ENCODE measurements around the gene TNFSF15. TPM values are rescaled to one million over a fixed set of nuclear protein-coding genes. Genes with fewer than 3 reads are reported as not detected.

The TNFSF15 gene
- total and polyA plus RNA-seq, 2 donors = 0.92 to 8.8 TPM

DNA sequence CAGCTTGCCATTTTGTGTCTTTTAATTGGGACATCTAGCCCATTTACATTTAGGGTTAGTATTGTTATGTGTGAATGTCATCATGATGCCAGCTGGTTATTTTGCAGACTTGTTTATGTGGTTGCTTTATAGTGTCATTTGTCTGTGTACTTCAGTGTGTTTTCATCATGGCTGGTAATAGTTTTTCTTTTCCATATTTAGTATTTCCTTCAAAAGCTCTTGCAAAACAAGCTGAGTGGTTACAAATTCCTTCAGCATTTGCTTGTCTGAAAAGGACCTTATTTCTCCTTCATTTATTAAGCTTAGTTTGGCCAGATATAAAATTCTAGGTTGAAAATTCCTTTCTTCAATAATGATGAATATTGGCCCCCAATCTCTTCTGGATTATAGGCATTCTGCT lies 28.5 kb upstream of the TNFSF15 start:
- no peak for DNase-seq (ENCODE audit: extremely low spot score)
- Histone ChIP-seq H3K27ac (ENCODE audit: low read depth) (no peak overlapping the region), H3K4me3 (ENCODE audit: low read depth, low read length) (no peak overlapping the region), H3K36me3 (ENCODE audit: insufficient read depth) (no peaks in the 10 kb centered on the region), H3K4me1 (ENCODE audit: insufficient read depth) (no peaks in the 10 kb centered on the region)

DNA sequence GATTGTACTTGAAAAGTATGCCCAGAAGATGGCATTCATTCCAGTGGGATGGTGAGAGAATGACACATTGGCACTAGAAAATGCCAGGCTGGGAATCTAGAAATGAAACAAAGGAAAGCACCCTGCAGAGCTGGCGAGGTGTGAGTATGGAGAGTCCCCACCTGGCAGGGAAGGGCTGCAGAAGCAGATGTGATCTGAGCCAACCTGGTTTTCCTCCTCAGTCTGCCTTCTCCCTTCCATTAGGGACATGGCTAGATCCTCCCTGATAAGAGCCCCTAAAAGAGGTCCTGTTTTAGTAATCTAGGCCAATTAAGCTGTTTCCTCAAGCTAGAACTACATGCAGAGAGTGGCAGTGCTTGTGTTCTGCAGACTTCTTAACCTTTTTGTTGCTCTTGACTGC lies 24.7 kb upstream of the TNFSF15 start:
- no peak overlapping the region for H3K4me3 ChIP-seq (ENCODE audit: low read depth, low read length)
- no peaks in the 10 kb centered on the region for H3K36me3 ChIP-seq (ENCODE audit: insufficient read depth)
- no peak for DNase-seq (ENCODE audit: extremely low spot score)
- no peak overlapping the region for H3K27ac ChIP-seq (ENCODE audit: low read depth)
- H3K4me1 ChIP-seq (ENCODE audit: insufficient read depth) = no peaks in the 10 kb centered on the region
- 77% methylated on average over 1 of the region's 1 CpG for WGBS

DNA sequence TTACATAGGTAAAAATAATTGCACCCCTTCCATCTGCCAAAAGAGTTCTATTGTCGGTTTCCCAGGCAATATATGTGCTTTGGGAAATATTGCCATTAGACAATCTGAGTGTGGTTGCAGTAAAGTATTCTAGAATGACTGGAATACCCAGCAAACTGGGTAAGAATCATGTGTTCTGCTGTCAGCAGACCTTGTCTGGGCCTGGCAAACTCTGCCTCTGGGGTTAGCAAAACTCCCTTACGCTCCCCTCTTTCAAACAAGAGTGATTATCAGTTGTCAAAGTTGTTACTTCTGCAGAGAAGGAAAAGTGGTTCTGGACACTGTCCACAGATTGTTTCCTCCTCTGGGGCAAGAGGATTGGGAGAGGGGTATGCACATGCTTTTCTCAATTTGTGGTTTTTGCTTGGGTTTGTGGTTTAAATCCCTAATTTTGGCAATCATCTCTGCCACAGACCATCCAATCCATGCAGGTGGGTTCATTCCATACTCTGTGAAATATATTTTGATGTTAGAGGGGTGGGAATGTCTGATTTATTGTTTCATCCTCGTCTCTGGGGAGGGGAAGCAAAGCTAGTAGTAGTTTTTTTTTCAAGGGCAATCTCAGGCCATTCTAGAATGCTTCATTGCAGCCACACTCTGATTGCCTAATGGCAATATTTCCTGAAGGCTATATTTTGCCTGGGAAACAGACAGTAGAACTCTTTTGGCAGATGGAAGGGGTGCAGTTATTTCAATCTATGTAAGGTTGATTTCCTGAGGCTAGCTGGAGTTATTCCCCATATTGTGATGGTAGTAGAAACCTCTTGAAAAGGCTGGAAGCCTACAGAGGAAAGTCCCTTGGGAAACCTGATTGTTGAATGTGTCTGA lies 24.0 kb upstream of the TNFSF15 start:
- no peak overlapping the region for H3K27ac ChIP-seq (ENCODE audit: low read depth)
- H3K36me3 ChIP-seq (ENCODE audit: insufficient read depth) = no peaks in the 10 kb centered on the region
- DNase-seq (ENCODE audit: extremely low spot score) = no peak
- no peaks in the 10 kb centered on the region for H3K4me1 ChIP-seq (ENCODE audit: insufficient read depth)
- H3K4me3 ChIP-seq (ENCODE audit: low read depth, low read length) = no peak overlapping the region
- WGBS = 73% methylated on average over 3 of the region's 3 CpGs

GRCh38 chr9:114828303-114828650 lies 22.4 kb upstream of the TNFSF15 start:
- no peak for DNase-seq (ENCODE audit: extremely low spot score)
- 86% methylated on average over 3 of the region's 3 CpGs for WGBS
- no peak overlapping the region for H3K27ac ChIP-seq (ENCODE audit: low read depth)
- H3K4me3 ChIP-seq (ENCODE audit: low read depth, low read length) = no peak overlapping the region
- H3K4me1 ChIP-seq (ENCODE audit: insufficient read depth) = no peaks in the 10 kb centered on the region
- H3K36me3 ChIP-seq (ENCODE audit: insufficient read depth) = no peaks in the 10 kb centered on the region

DNA sequence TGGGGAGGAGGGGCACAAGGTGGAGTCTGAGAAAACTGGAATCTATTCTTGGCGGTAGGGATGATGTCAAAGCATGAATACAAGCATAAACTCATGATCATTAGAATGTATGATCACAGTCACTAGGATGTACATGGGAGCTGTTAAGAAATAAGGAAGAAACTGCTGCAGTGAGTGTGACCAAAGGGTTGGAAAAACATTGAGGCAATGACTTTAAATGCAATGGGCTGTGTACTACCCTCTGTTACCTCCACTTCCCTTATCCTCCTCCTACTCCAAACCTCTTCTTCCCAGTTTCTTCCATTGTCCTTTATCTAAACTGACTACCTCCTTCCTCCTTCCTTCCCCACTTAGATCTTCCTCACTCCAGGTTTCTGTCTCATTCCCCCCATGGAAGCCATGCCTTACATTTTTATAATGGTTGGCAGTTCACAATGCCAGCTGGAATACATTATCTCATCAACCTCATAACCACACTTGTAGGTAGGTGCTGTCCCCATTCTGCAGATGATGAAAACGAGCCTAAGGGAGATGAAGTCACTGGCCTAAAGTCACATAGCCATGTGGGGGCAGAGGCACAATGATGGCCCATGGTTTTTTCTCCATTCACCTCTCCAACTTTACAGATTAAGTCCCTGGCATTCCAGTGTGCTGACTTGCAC lies 21.9 kb upstream of the TNFSF15 start:
- 73% methylated on average over 2 of the region's 2 CpGs for WGBS
- H3K4me1 ChIP-seq (ENCODE audit: insufficient read depth) = no peaks in the 10 kb centered on the region

DNA sequence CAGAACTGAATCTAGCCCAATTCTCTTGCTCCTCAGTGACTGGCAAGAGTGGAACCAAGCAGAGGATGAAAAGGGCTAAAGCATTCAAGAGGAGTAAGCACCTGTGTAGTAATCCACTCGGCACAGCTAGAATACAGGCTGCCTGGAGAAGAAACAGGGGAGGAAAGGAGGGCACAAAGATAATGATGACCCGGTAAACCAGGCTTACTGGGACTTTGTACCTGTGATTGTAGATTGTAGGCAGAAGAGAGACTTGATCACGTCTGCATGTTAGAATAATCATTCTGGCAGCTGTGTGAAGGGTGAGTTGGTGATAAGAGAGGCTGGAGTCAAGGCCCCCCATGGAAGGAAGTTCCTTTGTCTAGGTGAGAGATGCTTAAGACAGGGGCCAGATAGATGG lies 20.6 kb upstream of the TNFSF15 start:
- H3K4me3 ChIP-seq (ENCODE audit: low read depth, low read length) = no peak overlapping the region

More for the DNA sequence above, 21.9 kb upstream of the TNFSF15 start:
- Histone ChIP-seq H3K36me3 (ENCODE audit: insufficient read depth) (no peaks in the 10 kb centered on the region), H3K4me3 (ENCODE audit: low read depth, low read length) (no peak overlapping the region), H3K27ac (ENCODE audit: low read depth) (no peak overlapping the region)
- DNase-seq (ENCODE audit: extremely low spot score) = no peak

GRCh38 chr9:114825126-114825795 lies 19.4 kb upstream of the TNFSF15 start:
- Histone ChIP-seq H3K27ac (ENCODE audit: low read depth) (no peak overlapping the region), H3K4me3 (ENCODE audit: low read depth, low read length) (no peak overlapping the region), H3K36me3 (ENCODE audit: insufficient read depth) (no peaks in the 10 kb centered on the region), H3K4me1 (ENCODE audit: insufficient read depth) (no peaks in the 10 kb centered on the region)
- DNase-seq (ENCODE audit: extremely low spot score) = no peak
- WGBS = 57% methylated on average over 4 of the region's 4 CpGs

More for the DNA sequence above, 20.6 kb upstream of the TNFSF15 start:
- 87% methylated on average over 3 of the region's 3 CpGs for WGBS
- no peak for DNase-seq (ENCODE audit: extremely low spot score)
- Histone ChIP-seq H3K27ac (ENCODE audit: low read depth) (no peak overlapping the region), H3K4me1 (ENCODE audit: insufficient read depth) (no peaks in the 10 kb centered on the region), H3K36me3 (ENCODE audit: insufficient read depth) (no peaks in the 10 kb centered on the region)

GRCh38 chr9:114824110-114824509 lies 18.3 kb upstream of the TNFSF15 start:
- H3K4me1 ChIP-seq (ENCODE audit: insufficient read depth) = no peaks in the 10 kb centered on the region
- DNase-seq (ENCODE audit: extremely low spot score) = no peak
- H3K4me3 ChIP-seq (ENCODE audit: low read depth, low read length) = no peak overlapping the region
- no peaks in the 10 kb centered on the region for H3K36me3 ChIP-seq (ENCODE audit: insufficient read depth)
- no peak overlapping the region for H3K27ac ChIP-seq (ENCODE audit: low read depth)
- WGBS = 43% methylated on average over 1 of the region's 1 CpG

DNA sequence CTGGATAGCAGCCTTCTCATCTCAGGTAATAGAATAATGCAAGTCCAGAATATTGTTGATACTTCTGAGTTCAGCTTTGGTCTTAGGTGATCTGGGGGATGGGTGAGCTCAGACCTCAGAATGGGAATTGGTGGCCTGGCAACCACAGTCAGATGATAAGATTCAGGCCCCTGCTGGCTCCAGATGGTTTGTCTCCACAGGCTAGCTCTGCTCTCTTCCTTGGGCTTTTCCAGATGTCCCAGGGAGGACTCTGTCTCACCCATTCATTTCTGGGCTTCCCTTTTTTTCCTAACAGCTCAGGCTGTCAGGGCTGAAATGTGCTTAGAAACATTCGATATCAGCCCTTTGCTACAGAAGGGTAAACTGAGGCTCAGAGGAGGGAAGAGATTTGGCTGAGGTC lies 17.6 kb upstream of the TNFSF15 start:
- H3K4me3 ChIP-seq (ENCODE audit: low read depth, low read length) = no peak overlapping the region
- DNase-seq (ENCODE audit: extremely low spot score) = no peak
- 73% methylated on average over 1 of the region's 1 CpG for WGBS
- H3K27ac ChIP-seq (ENCODE audit: low read depth) = no peak overlapping the region
- H3K4me1 ChIP-seq (ENCODE audit: insufficient read depth) = no peaks in the 10 kb centered on the region
- no peaks in the 10 kb centered on the region for H3K36me3 ChIP-seq (ENCODE audit: insufficient read depth)

DNA sequence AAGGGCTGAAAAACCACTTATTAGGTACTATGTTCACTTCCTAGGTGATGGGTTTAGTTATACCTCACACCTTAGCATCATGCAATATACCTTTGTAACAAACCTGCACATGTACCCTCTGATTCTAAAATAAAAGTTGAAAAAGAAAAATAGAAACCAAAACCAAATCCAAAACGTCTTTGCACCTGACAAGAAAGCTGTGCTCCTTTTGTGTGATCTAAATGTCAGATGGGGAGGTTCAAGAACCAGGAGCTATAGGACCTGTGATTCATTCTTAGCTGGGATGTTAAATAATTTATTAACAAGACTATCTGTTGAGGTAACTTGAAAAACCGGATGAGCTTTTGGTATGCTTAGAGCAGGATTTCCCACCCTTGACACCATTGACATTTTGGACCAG lies 16.9 kb upstream of the TNFSF15 start:
- WGBS = 82% methylated on average over 2 of the region's 2 CpGs
- Histone ChIP-seq H3K27ac (ENCODE audit: low read depth) (no peak overlapping the region), H3K4me3 (ENCODE audit: low read depth, low read length) (no peak overlapping the region), H3K4me1 (ENCODE audit: insufficient read depth) (no peaks in the 10 kb centered on the region), H3K36me3 (ENCODE audit: insufficient read depth) (no peaks in the 10 kb centered on the region)
- no peak for DNase-seq (ENCODE audit: extremely low spot score)

DNA sequence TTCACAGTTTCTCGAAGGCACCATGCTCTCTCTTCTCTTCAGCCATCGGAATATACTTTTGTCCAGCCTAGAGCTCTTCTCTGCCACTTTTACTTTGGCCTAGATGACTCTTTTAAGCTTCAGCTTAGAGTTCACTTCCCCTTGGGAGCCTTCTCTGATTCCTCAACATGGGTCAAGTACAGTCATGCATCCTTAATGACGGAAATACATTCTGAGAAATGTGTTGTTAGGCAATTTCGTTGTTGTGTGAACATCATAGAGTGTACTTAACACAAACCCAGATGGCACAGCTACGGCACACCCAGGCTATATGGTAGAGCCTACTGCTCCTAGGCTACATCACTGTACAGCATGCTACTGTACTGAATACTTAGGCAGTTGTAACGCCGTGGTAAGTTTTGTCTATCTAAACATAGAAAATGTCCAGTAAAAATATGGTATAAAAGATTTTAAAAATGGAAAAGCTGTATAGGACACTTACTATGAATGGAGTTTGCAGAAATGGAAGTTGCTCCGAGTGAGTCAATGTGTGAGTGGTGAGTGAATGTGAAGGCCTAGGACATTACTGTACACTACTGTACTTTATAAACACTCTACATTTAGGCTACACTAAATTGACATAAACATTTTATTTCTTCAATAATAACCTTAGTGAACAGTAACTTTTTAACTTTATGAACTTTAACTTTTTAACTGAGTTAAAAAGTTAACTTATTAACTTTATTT lies 15.1 kb upstream of the TNFSF15 start:
- Histone ChIP-seq H3K36me3 (ENCODE audit: insufficient read depth) (no peaks in the 10 kb centered on the region), H3K4me3 (ENCODE audit: low read depth, low read length) (no peak overlapping the region), H3K27ac (ENCODE audit: low read depth) (no peak overlapping the region), H3K4me1 (ENCODE audit: insufficient read depth) (no peaks in the 10 kb centered on the region)
- 94% methylated on average over 8 of the region's 8 CpGs for WGBS
- no peak for DNase-seq (ENCODE audit: extremely low spot score)

- 93% methylated on average over 1 of the region's 1 CpG for WGBS
- no peak for DNase-seq (ENCODE audit: extremely low spot score)
- Histone ChIP-seq H3K27ac (ENCODE audit: low read depth) (no peak overlapping the region), H3K4me3 (ENCODE audit: low read depth, low read length) (no peak overlapping the region), H3K4me1 (ENCODE audit: insufficient read depth) (no peaks in the 10 kb centered on the region), H3K36me3 (ENCODE audit: insufficient read depth) (no peaks in the 10 kb centered on the region)
Measured at GRCh38 chr9:114818178-114818577, 12.3 kb upstream of the TNFSF15 start.

DNA sequence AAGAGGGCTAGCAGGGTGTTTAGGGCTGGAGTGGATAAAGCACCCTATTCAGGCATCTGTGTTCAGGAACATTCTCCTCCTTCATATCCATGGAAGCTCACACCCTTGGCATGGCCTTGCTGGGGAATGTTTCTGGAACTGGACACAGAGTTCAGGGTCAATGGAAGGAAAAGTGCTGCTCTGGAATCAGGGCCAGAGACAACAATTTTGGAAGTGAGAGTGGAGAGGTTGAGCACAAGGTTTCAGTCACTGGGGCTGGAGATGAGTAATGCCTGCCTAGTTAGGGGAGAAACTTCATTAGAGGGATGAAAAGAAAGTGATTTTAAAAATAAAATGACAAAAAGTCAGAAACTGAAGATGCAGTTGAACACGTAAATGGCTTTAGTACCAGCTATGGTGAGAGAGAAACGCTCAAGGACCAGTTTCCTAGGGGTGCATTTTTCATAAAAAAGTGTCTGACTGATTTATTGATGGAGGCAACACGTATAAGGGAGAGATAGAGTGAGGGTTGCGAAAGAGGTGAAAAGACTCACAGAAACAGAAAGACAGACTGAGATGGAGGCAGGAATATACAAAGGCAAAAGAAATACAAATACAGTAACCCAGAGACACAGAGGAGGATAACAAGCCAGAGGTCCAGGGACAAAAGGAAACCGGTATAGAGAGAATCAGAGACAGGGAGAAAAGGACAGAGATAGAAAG lies 8.0 kb upstream of the TNFSF15 start:
- 86% methylated on average over 5 of the region's 5 CpGs for WGBS
- Histone ChIP-seq H3K4me1 (ENCODE audit: insufficient read depth) (no peaks in the 10 kb centered on the region), H3K36me3 (ENCODE audit: insufficient read depth) (no peaks in the 10 kb centered on the region), H3K27ac (ENCODE audit: low read depth) (no peak overlapping the region), H3K4me3 (ENCODE audit: low read depth, low read length) (no peak overlapping the region)
- DNase-seq (ENCODE audit: extremely low spot score) = no peak
